Adrenal gland (tissue), 5 donors: ENCODE results near the gene SH3BP5L.

Source experiments
- CTCF ChIP-seq, 6 experiments: fragments of 450-650 bp in 4 of 6; fragments of 200-600 bp in 2 of 6; sonication (generic) in 1 of 6; IDR thresholded peaks; 1 replicate in 5 of 6; 2 replicates in 1 of 6; pipeline versions ENCODE4 v1.5.1 to v1.8.0; 2016 to 2021; ENCODE audit warnings: antibody characterized with exemption in 6 of 6, mild to moderate bottlenecking in 2 of 6, moderate library complexity in 1 of 6
- POLR2A ChIP-seq, 2 donors: fragments of 450-650 bp; IDR thresholded peaks; one replicate each; pipeline ENCODE4 v1.6.1; 2017; ENCODE audit warnings: antibody characterized with exemption in 2 of 2, mild to moderate bottlenecking in 2 of 2, moderate library complexity in 1 of 2
- donor health status: DM: no; HTN: no; CAD: no.

GRCh38 chr1:248821641-248822040, 4.1 kb downstream of the SH3BP5L start:
- TF ChIP-seq CTCF (IDR thresholded peaks at IDR 0.05) (no peak), POLR2A (IDR thresholded peaks at IDR 0.05) (no peak)
